Progenitor cell of endocrine pancreas (in vitro differentiated cells): ENCODE results near the gene CPEB2. TPM values are rescaled to one million over a fixed set of nuclear protein-coding genes. Genes with fewer than 3 reads are reported as not detected.

Experiments
- DNase-seq: peaks from one replicate; pipeline ENCODE4 v3.0.0; 2021; ENCODE audit warnings: low spot score; ENCODE audit not compliant: unreplicated experiment
- H3K27ac Mint-ChIP-seq: 2 replicates; pipeline ENCODE4 v1.8.0; 2021; ENCODE audit warnings: mild to moderate bottlenecking, moderate library complexity, mixed read lengths
- H3K27me3 Mint-ChIP-seq: 2 replicates; pipeline ENCODE4 v1.8.0; 2021; ENCODE audit warnings: mixed read lengths
- H3K36me3 Mint-ChIP-seq: 2 replicates; pipeline ENCODE4 v1.8.0; 2022; ENCODE audit warnings: mixed read lengths; ENCODE audit not compliant: insufficient read depth
- H3K4me1 Mint-ChIP-seq: 2 replicates; pipeline ENCODE4 v1.8.0; 2021; ENCODE audit warnings: low read depth, mixed read lengths
- H3K4me3 Mint-ChIP-seq: 2 replicates; pipeline ENCODE4 v1.8.0; 2021; ENCODE audit warnings: low read depth, mild to moderate bottlenecking, moderate library complexity, mixed read lengths
- H3K9me3 Mint-ChIP-seq: 2 replicates; pipeline ENCODE4 v1.8.0; 2021; ENCODE audit warnings: low read depth, mixed read lengths
- CTCF ChIP-seq: fragments of 200-600 bp; sonication (generic); IDR thresholded peaks from one replicate; pipeline ENCODE4 v1.5.0; 2021; ENCODE audit warnings: antibody characterized with exemption, mild to moderate bottlenecking; ENCODE audit not compliant: unreplicated experiment
- long read RNA-seq: library from polyadenylated mRNA; unstranded; transcript quantifications from one replicate; pipeline ENCODE4 v2.0.0, GENCODE V29; 2020
- total RNA-seq: library from RNA; stranded (reverse); gene quantifications from 2 replicates; pipeline ENCODE4 v1.2.1, GENCODE V29; 2021

CPEB2 gene
- 3.5 and 4.6 TPM in 2 replicates for total RNA-seq
- long read RNA-seq: 0 reads

- H3K27ac Mint-ChIP-seq: peak within 1 kb of the TSS; percentile 92
- H3K27me3 Mint-ChIP-seq: peaks cover 21% of the 10 kb centered on the region
- H3K4me1 Mint-ChIP-seq: peaks cover 11% of the 10 kb centered on the region
- peak within 1 kb of the TSS; percentile 83 for H3K4me3 Mint-ChIP-seq
- no peaks in the 10 kb centered on the region for H3K9me3 Mint-ChIP-seq
- peak; percentile 90 for DNase-seq
- H3K36me3 Mint-ChIP-seq: no peaks in the 10 kb centered on the region
- TF ChIP-seq CTCF: no peak
These were observed at the start of gene CPEB2 for GRCh38 chr4:15001869-15002658. CPEB2 (plus strand) TSS chr4:15002481; CDS start chr4:15002674, 193 bp downstream.

GRCh38 chr4:14958436-14958835, 43.8 kb upstream of the CPEB2 start:
- no peak for DNase-seq
- Mint-ChIP-seq H3K9me3 (no peaks in the 10 kb centered on the region), H3K4me1 (peaks cover 6% of the 10 kb centered on the region), H3K36me3 (no peaks in the 10 kb centered on the region), H3K27me3 (no peaks in the 10 kb centered on the region), H3K4me3 (no peak overlapping the region), H3K27ac (no peak overlapping the region)
- TF ChIP-seq CTCF: no peak

- H3K27ac Mint-ChIP-seq: no peak overlapping the region
- H3K9me3 Mint-ChIP-seq: no peaks in the 10 kb centered on the region
- H3K27me3 Mint-ChIP-seq: peaks cover 5% of the 10 kb centered on the region
- no peak for DNase-seq
- no peak for TF ChIP-seq CTCF
- H3K4me3 Mint-ChIP-seq: no peak overlapping the region
- no peaks in the 10 kb centered on the region for H3K36me3 Mint-ChIP-seq
- peaks cover 6% of the 10 kb centered on the region for H3K4me1 Mint-ChIP-seq
These were observed 41.0 kb upstream of the CPEB2 start for GRCh38 chr4:14961292-14961691.

GRCh38 chr4:14965071-14965470, 37.2 kb upstream of the CPEB2 start:
- Mint-ChIP-seq H3K4me3 (no peak overlapping the region), H3K27me3 (peaks cover 5% of the 10 kb centered on the region), H3K27ac (no peak overlapping the region), H3K9me3 (no peaks in the 10 kb centered on the region), H3K4me1 (peaks cover 5% of the 10 kb centered on the region), H3K36me3 (no peaks in the 10 kb centered on the region)
- DNase-seq: no peak
- no peak for TF ChIP-seq CTCF

- no peaks in the 10 kb centered on the region for H3K36me3 Mint-ChIP-seq
- H3K4me1 Mint-ChIP-seq: peaks cover 5% of the 10 kb centered on the region
- no peak for DNase-seq
- no peak for TF ChIP-seq CTCF
- peaks cover 5% of the 10 kb centered on the region for H3K27me3 Mint-ChIP-seq
- H3K4me3 Mint-ChIP-seq: no peak overlapping the region
- H3K9me3 Mint-ChIP-seq: peaks cover 3% of the 10 kb centered on the region
- H3K27ac Mint-ChIP-seq: no peak overlapping the region
These were observed 34.3 kb upstream of the CPEB2 start for GRCh38 chr4:14967982-14968381.
